ENCODE measurements around the gene EPB41L4A. TPM values are rescaled to one million over a fixed set of nuclear protein-coding genes. Genes with fewer than 3 reads are reported as not detected.
"Not testable (repeated sequence)": the region's sequence is repeated elsewhere in the genome, so short reads cannot be mapped to it uniquely, and the experiment has no call there.

The EPB41L4A gene
- total and polyA plus RNA-seq, 2 donors from 2014 or later = 10.2 to 39.0 TPM

DNA sequence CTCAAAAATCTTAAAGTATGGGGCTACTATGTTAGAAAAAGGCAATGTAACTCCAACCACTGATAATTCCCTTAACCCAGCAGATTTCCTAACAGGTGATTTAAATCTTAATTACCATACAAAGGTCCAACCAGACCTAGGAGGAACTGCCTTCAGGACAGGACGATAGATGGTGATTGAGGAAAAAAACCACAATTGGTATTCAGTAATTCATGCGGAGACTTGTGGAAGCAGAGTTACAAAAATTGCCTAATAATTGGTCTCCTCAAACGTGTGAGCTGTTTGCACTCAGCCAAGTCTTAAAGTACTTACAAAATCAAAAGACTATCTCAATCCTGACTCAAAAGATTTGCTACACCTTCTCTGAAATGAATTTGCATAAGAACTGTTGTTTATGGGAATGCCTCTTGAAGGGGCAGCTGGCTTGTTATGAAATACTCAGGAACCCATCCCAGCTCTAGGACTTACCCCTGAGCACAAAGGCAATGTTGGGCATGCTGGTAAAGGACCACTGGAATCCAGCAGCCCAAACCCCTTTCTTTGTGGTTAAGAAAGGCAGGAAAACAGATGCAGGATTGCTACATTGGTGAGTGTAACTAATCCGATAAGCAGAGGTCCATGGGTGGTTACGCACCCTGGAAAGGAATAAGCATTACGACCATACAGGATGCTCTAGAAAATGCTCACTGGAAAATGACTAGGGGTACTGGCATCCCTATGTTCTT, 26.7 kb upstream of the EPB41L4A start:
- H3K4me3 ChIP-seq (ENCODE audit: low read length in 3 of 3) = no peak overlapping the region
- H3K9me3 ChIP-seq (ENCODE audit: control insufficient read depth in 2 of 3, insufficient read depth in 1 of 3, low read length in 3 of 3) = no peaks in the 10 kb centered on the region
- TF ChIP-seq, protein P1, sequence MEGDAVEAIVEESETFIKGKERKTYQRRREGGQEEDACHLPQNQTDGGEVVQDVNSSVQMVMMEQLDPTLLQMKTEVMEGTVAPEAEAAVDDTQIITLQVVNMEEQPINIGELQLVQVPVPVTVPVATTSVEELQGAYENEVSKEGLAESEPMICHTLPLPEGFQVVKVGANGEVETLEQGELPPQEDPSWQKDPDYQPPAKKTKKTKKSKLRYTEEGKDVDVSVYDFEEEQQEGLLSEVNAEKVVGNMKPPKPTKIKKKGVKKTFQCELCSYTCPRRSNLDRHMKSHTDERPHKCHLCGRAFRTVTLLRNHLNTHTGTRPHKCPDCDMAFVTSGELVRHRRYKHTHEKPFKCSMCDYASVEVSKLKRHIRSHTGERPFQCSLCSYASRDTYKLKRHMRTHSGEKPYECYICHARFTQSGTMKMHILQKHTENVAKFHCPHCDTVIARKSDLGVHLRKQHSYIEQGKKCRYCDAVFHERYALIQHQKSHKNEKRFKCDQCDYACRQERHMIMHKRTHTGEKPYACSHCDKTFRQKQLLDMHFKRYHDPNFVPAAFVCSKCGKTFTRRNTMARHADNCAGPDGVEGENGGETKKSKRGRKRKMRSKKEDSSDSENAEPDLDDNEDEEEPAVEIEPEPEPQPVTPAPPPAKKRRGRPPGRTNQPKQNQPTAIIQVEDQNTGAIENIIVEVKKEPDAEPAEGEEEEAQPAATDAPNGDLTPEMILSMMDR (IDR thresholded peaks at IDR 0.05; ENCODE audit: borderline replicate concordance, extremely low read depth, insufficient read depth) = no peak
- DNase-seq (no peak), FAIRE-seq (no peak)
- H3K27me3 ChIP-seq (ENCODE audit: control insufficient read depth, insufficient read depth, low read length) = no peaks in the 10 kb centered on the region
- intact Hi-C loops (cut with DNase I) = no loop called here
- no peak overlapping the region for H3K9ac ChIP-seq (ENCODE audit: low read length in 3 of 3)
- H3K36me3 ChIP-seq (ENCODE audit: control insufficient read depth in 2 of 3, insufficient read depth in 3 of 3, low read length in 3 of 3) = no peaks in the 10 kb centered on the region
- no peaks in the 10 kb centered on the region for H3K4me1 ChIP-seq (ENCODE audit: control insufficient read depth in 2 of 3, insufficient read depth in 2 of 3, low read depth in 1 of 3, low read length in 3 of 3)
- no peak overlapping the region for H3K27ac ChIP-seq (ENCODE audit: low read depth in 2 of 2, low read length in 2 of 2)

DNA sequence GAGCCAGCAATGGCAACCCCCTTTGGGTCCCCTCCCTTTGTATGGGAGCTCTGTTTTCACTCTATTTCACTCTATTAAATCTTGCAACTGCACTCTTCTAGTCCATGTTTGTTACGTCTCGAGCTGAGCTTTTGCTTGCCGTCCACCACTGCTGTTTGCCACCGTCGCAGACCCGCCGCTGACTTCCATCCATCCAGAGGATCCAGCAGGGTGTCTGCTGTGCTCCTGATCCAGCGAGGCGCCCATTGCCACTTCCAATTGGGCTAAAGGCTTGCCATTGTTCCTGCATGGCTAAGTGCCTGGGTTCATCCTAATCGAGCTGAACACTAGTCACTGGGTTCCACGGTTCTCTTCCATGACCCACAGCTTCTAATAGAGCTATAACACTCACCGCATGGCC, 24.9 kb upstream of the EPB41L4A start:
- H3K36me3 ChIP-seq (ENCODE audit: control insufficient read depth in 2 of 3, insufficient read depth in 3 of 3, low read length in 3 of 3); intact Hi-C loops (cut with DNase I); H3K9me3 ChIP-seq (ENCODE audit: control insufficient read depth in 2 of 3, insufficient read depth in 1 of 3, low read length in 3 of 3); H3K27me3 ChIP-seq (ENCODE audit: control insufficient read depth, insufficient read depth, low read length); FAIRE-seq; H3K9ac ChIP-seq (ENCODE audit: low read length in 3 of 3); H3K4me3 ChIP-seq (ENCODE audit: low read length in 3 of 3); H3K4me1 ChIP-seq (ENCODE audit: control insufficient read depth in 2 of 3, insufficient read depth in 2 of 3, low read depth in 1 of 3, low read length in 3 of 3); DNase-seq; H3K27ac ChIP-seq (ENCODE audit: low read depth in 2 of 2, low read length in 2 of 2): not testable (repeated sequence)

DNA sequence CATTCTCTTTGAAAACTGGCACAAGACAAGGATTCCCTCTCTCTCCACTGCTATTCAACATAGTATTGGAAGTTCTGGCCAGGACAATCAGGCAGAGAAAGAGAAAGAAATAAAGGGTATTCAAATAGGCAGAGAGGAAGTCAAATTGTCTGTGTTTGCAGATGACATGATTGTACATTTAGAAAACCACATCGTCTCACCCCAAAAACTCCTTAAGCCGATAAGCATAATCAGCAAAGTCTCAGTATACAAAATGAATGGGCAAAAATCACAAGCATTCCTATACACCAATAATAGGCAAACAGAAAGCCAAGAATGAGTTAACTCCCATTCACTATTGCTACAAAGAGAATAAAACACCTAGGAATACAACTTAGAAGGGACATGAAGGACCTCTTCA, 21.0 kb upstream of the EPB41L4A start:
- FAIRE-seq = no peak
- TF ChIP-seq, protein P1 (IDR thresholded peaks at IDR 0.05; ENCODE audit: borderline replicate concordance, extremely low read depth, insufficient read depth) = no peak
- H3K27ac ChIP-seq (ENCODE audit: low read depth in 2 of 2, low read length in 2 of 2) = no peak overlapping the region

DNA sequence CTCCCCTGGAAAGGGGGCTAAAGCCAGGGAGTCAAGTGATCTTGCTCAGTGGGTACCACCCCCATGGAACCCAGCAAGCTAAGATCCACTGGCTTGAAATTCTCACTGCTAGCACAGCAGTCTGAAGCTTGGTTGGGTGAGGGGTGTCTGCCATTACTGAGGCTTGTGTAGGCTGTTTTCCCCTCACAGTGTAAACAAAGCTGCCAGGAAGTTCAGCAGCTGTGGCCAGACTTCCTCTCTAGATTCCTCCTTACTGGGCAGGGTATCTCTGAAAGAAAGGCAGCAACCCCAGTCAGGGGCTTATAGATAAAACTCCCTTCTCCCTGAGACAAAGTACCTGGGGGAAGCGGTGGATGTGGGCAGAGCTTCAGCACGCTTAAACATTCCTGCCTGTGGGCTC, 17.1 kb upstream of the EPB41L4A start:
- H3K4me1 ChIP-seq (ENCODE audit: control insufficient read depth in 2 of 3, insufficient read depth in 2 of 3, low read depth in 1 of 3, low read length in 3 of 3) = no peaks in the 10 kb centered on the region
- no peaks in the 10 kb centered on the region for H3K36me3 ChIP-seq (ENCODE audit: control insufficient read depth in 2 of 3, insufficient read depth in 3 of 3, low read length in 3 of 3)
- H3K9ac ChIP-seq (ENCODE audit: low read length in 3 of 3) = no peak overlapping the region
- intact Hi-C loops (cut with DNase I) = no loop called here
- H3K9me3 ChIP-seq (ENCODE audit: control insufficient read depth in 2 of 3, insufficient read depth in 1 of 3, low read length in 3 of 3) = no peaks in the 10 kb centered on the region
- no peaks in the 10 kb centered on the region for H3K27me3 ChIP-seq (ENCODE audit: control insufficient read depth, insufficient read depth, low read length)
- DNase-seq (peak in 1 of 5 donors; percentile 36), FAIRE-seq (no peak)
- TF ChIP-seq, protein P1 (IDR thresholded peaks at IDR 0.05; ENCODE audit: borderline replicate concordance, extremely low read depth, insufficient read depth) = no peak
- no peak overlapping the region for H3K27ac ChIP-seq (ENCODE audit: low read depth in 2 of 2, low read length in 2 of 2)
- no peak overlapping the region for H3K4me3 ChIP-seq (ENCODE audit: low read length in 3 of 3)

More for the DNA sequence above, 21.0 kb upstream of the EPB41L4A start:
- Histone ChIP-seq H3K4me3 (ENCODE audit: low read length in 3 of 3) (no peak overlapping the region), H3K4me1 (ENCODE audit: control insufficient read depth in 2 of 3, insufficient read depth in 2 of 3, low read depth in 1 of 3, low read length in 3 of 3) (no peaks in the 10 kb centered on the region), H3K36me3 (ENCODE audit: control insufficient read depth in 2 of 3, insufficient read depth in 3 of 3, low read length in 3 of 3) (no peaks in the 10 kb centered on the region), H3K9me3 (ENCODE audit: control insufficient read depth in 2 of 3, insufficient read depth in 1 of 3, low read length in 3 of 3) (no peaks in the 10 kb centered on the region), H3K9ac (ENCODE audit: low read length in 3 of 3) (no peak overlapping the region), H3K27me3 (ENCODE audit: control insufficient read depth, insufficient read depth, low read length) (no peaks in the 10 kb centered on the region)
- DNase-seq = no peak
- intact Hi-C loops (cut with DNase I) = no loop called here
